ENCODE measurements around the gene APOA4.
"Not testable (repeated sequence)": the region's sequence is repeated elsewhere in the genome, so short reads cannot be mapped to it uniquely, and the experiment has no call there.

APOA4 gene

GRCh38 chr11:116847612-116848011 is 24.5 kb upstream of the APOA4 start:
- DNase-seq, result no peak

GRCh38 chr11:116844722-116845121 is 21.6 kb upstream of the APOA4 start:
- no peak for DNase-seq

GRCh38 chr11:116843661-116844060 is 20.6 kb upstream of the APOA4 start:
- no peak for DNase-seq

- DNase-seq, result no peak
Observed at GRCh38 chr11:116842909-116843308, 19.8 kb upstream of the APOA4 start.

- no peak for DNase-seq
Observed at GRCh38 chr11:116842117-116842516, 19.0 kb upstream of the APOA4 start.

- DNase-seq, result no peak
Observed at GRCh38 chr11:116840746-116841296, 17.7 kb upstream of the APOA4 start.

GRCh38 chr11:116840224-116840745 is 17.2 kb upstream of the APOA4 start:
- peak; percentile 18 for DNase-seq

- DNase-seq, result no peak
Observed at GRCh38 chr11:116838321-116839084, 15.4 kb upstream of the APOA4 start.

- DNase-seq, result no peak
Observed at GRCh38 chr11:116837231-116838091, 14.4 kb upstream of the APOA4 start, which contains the start of gene APOA1. Gene APOA1 (minus strand): TSS chr11:116837622. CDS start chr11:116837387, 235 bp downstream.

- no peak for DNase-seq
Observed at GRCh38 chr11:116836632-116836991, 13.5 kb upstream of the APOA4 start.

GRCh38 chr11:116835791-116836631 is 12.9 kb upstream of the APOA4 start:
- peak; percentile 85 for DNase-seq

GRCh38 chr11:116835042-116835772 is 12.1 kb upstream of the APOA4 start:
- DNase-seq, result no peak

GRCh38 chr11:116834535-116835041 is 11.5 kb upstream of the APOA4 start:
- not testable (repeated sequence) for DNase-seq

GRCh38 chr11:116833816-116834534 is 10.9 kb upstream of the APOA4 start:
- DNase-seq, result no peak

- no peak for DNase-seq
Observed at GRCh38 chr11:116833491-116833815, 10.3 kb upstream of the APOA4 start.

- DNase-seq, result no peak
Observed at GRCh38 chr11:116832350-116833290, 9.5 kb upstream of the APOA4 start.

- DNase-seq, result no peak
Observed at GRCh38 chr11:116831790-116832349, 8.8 kb upstream of the APOA4 start.

GRCh38 chr11:116830184-116830912 is 7.2 kb upstream of the APOA4 start:
- no peak for DNase-seq

Measured in CD4-positive, alpha-beta T cell treated with Interleukin-17A for 4 hours (primary cell).